ENCODE results near the gene RAB8A. TPM values are rescaled to one million over a fixed set of nuclear protein-coding genes. Genes with fewer than 3 reads are reported as not detected.

The RAB8A gene
- total and polyA plus RNA-seq, 9 of the 15 experiments (the other 6 are each of a cell fraction or from before 2014, with no cell fraction given) = 11.2 to 102 (median 53.2) TPM

- TF ChIP-seq TRIM24 (IDR thresholded peaks at IDR 0.05) (peak in 1 of 2 experiments; percentile 8; a peak in 1 of 4 replicates), KAT7 (CRISPR knock-in tag; IDR thresholded peaks at IDR 0.05; ENCODE audit: borderline replicate concordance) (0 out of 2 replicates have a peak, but pooled peaks have one; percentile 46), ZNF778 (CRISPR knock-in tag; IDR thresholded peaks at IDR 0.05) (no peak), TFAM (CRISPR knock-in tag; conservative IDR thresholded peaks at IDR 0.05) (no peak), ATF1 (CRISPR knock-in tag; IDR thresholded peaks at IDR 0.05) (no peak), ATF1 (tag; IDR thresholded peaks at IDR 0.05) (peak; percentile 86), IRF1 (CRISPR knock-in tag; IDR thresholded peaks at IDR 0.05; ENCODE audit: borderline replicate concordance) (no peak), MTA3 (IDR thresholded peaks at IDR 0.05; ENCODE audit: borderline replicate concordance) (no peak; the same call in 1 of the 2 replicates), MIER1 (IDR thresholded peaks at IDR 0.05; ENCODE audit: low read depth) (peak; percentile 41; the same call in 1 of the 2 replicates), PTBP1 (IDR thresholded peaks at IDR 0.05; ENCODE audit: low read depth, low read length) (peak; percentile 92; the same call in 1 of the 2 replicates), TAF9B (IDR thresholded peaks at IDR 0.05; ENCODE audit: partially characterized antibody) (peak; percentile 72)
Observed at GRCh38 chr19:16111909-16112752, 442 bp downstream of the RAB8A start (continued).
